ENCODE results near the gene FARS2. TPM values are rescaled to one million over a fixed set of nuclear protein-coding genes. Genes with fewer than 3 reads are reported as not detected.

Gene FARS2
- total and polyA plus RNA-seq, 4 donors: 6.3 to 14.2 (median 10.5) TPM

DNA sequence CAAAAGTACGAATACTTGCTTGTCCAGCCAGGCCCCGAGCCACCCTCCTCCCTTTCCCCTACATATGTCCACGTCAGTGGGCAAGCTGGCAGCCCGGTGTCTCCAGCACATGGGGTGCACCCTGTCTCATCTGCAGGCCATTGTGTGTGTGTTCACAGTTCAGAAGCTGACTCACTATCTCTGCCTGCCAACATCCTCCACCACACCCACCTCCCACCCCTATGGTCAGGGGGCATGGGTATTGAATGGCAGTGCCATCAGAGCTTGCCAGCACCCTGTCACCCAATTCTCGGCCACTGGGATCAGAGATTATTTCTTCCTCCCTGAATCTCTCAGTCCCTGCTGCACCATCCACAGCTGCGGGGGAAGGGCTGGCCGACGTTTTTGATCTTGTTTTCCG, 195.7 kb downstream of the FARS2 start:
- ATAC-seq (ENCODE audit: low FRiP score): no peak
- intact Hi-C loops (cut with DNase I): no loop called here

DNA sequence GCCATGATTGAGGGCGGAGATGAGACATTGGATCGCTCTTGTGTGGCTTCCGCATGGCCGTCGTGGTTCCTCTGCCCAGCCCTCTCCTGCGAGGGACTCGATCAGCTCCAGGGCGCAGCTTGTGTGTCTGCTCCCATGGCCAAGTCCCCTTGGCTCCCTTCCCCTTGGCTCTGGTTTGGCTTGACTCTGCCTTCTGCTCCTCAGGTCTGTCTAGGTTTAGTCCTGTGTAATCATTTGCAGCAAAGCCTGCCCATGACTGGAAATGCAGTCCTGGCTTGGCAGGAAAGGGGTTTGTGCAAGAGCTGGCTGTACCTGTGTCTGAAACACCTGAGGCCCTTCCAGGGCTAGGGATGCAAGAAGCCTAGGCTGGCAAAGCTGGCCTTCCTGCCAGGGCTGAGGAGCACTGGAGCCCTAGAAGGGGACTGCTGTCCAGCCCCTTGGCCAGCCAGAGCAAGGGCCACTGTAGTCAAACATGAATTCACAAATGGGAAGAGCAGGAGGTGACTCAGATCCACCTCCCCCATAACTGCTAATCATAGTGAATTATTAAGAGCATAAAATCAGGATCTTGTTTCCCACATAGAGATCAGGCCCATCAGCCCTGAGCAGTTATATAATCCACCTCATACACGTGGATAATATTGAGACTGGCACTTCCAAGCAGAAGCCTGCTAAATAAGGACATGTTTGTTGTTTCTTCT, 196.8 kb downstream of the FARS2 start:
- peak; percentile 50 for ATAC-seq (ENCODE audit: low FRiP score)

More for the DNA sequence above, 195.7 kb downstream of the FARS2 start:
- Histone ChIP-seq H3K4me1 (ENCODE audit: control insufficient read depth in 1 of 2, insufficient read depth in 2 of 2, low read length in 2 of 2) (no peaks in the 10 kb centered on the region), H3K9me3 (ENCODE audit: control insufficient read depth, low read length) (no peaks in the 10 kb centered on the region), H3K27me3 (ENCODE audit: control insufficient read depth in 1 of 2, insufficient read depth in 2 of 2, low read length in 1 of 2) (no peaks in the 10 kb centered on the region), H3K4me3 (ENCODE audit: low read length in 2 of 2) (no peak overlapping the region), H3K36me3 (ENCODE audit: control insufficient read depth in 1 of 2, insufficient read depth in 2 of 2, low read length in 1 of 2) (no peaks in the 10 kb centered on the region), H3K27ac (ENCODE audit: low read depth in 1 of 2, low read length in 2 of 2) (no peak overlapping the region)
- DNase-seq: no peak
- WGBS, 2 donors: 85 to 89% methylated on average over 9 of the region's 9 CpGs

DNA sequence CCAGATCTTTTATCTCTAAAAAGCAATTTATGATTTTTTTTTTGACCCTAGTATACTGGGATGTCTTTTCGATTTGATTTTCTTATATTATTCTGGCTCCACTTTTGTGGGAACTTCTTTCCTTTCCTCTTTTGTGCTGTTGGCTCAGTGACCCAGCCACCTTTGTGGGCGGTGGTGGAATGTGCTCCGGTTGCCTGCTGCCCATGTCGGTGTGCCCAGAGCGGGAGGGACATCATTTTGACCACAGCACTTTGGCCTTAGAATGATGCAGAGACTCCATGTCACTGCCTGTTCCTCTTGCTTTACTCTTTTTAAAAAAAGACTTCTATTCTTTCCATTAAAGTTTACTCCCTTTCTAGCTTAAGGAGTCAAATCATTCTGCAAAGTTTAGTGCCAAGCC, 198.0 kb downstream of the FARS2 start:
- Histone ChIP-seq H3K9me3 (ENCODE audit: control insufficient read depth, low read length) (no peaks in the 10 kb centered on the region), H3K27me3 (ENCODE audit: control insufficient read depth in 1 of 2, insufficient read depth in 2 of 2, low read length in 1 of 2) (no peaks in the 10 kb centered on the region), H3K4me3 (ENCODE audit: low read length in 2 of 2) (no peak overlapping the region), H3K4me1 (ENCODE audit: control insufficient read depth in 1 of 2, insufficient read depth in 2 of 2, low read length in 2 of 2) (no peaks in the 10 kb centered on the region), H3K27ac (ENCODE audit: low read depth in 1 of 2, low read length in 2 of 2) (no peak overlapping the region), H3K36me3 (ENCODE audit: control insufficient read depth in 1 of 2, insufficient read depth in 2 of 2, low read length in 1 of 2) (no peaks in the 10 kb centered on the region)
- intact Hi-C loops (cut with DNase I): no loop called here
- DNase-seq (no peak), ATAC-seq (ENCODE audit: low FRiP score) (no peak)
- 73 to 76% methylated on average over 5 of the region's 5 CpGs for WGBS, 2 donors

More for the DNA sequence above, 196.8 kb downstream of the FARS2 start:
- intact Hi-C loops (cut with DNase I): no loop called here
- Histone ChIP-seq H3K9me3 (ENCODE audit: control insufficient read depth, low read length) (no peaks in the 10 kb centered on the region), H3K4me3 (ENCODE audit: low read length in 2 of 2) (no peak overlapping the region), H3K4me1 (ENCODE audit: control insufficient read depth in 1 of 2, insufficient read depth in 2 of 2, low read length in 2 of 2) (no peaks in the 10 kb centered on the region), H3K36me3 (ENCODE audit: control insufficient read depth in 1 of 2, insufficient read depth in 2 of 2, low read length in 1 of 2) (no peaks in the 10 kb centered on the region), H3K27ac (ENCODE audit: low read depth in 1 of 2, low read length in 2 of 2) (no peak overlapping the region), H3K27me3 (ENCODE audit: control insufficient read depth in 1 of 2, insufficient read depth in 2 of 2, low read length in 1 of 2) (no peaks in the 10 kb centered on the region)
- 52 to 57% methylated on average over 9 of the region's 9 CpGs for WGBS, 2 donors
- DNase-seq: peak; percentile 48 to 72

DNA sequence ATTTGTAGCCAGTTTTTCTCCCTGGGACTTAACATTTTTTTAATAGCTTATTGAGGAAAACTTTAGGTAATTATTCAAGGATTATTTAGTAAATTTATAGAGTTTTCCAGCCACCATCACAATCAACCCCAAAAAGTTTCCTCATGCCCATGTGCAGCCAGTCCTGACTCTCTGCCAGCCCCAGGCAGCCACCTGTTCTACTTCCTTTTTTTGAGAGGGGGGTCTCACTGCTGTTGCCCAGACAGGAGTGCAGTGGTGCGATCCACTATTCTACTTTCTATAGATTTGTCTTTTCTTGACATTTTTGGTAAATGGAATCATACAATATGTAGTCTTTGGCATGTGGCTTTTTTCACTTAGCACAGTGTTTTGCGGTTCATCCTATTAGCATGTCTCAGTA, 200.1 kb downstream of the FARS2 start:
- Histone ChIP-seq H3K27ac (ENCODE audit: low read depth in 1 of 2, low read length in 2 of 2) (no peak overlapping the region), H3K4me3 (ENCODE audit: low read length in 2 of 2) (no peak overlapping the region), H3K36me3 (ENCODE audit: control insufficient read depth in 1 of 2, insufficient read depth in 2 of 2, low read length in 1 of 2) (no peaks in the 10 kb centered on the region), H3K27me3 (ENCODE audit: control insufficient read depth in 1 of 2, insufficient read depth in 2 of 2, low read length in 1 of 2) (no peaks in the 10 kb centered on the region), H3K9me3 (ENCODE audit: control insufficient read depth, low read length) (no peaks in the 10 kb centered on the region), H3K4me1 (ENCODE audit: control insufficient read depth in 1 of 2, insufficient read depth in 2 of 2, low read length in 2 of 2) (no peaks in the 10 kb centered on the region)
- no peak for ATAC-seq (ENCODE audit: low FRiP score)
- DNase-seq: no peak
- 74 to 98% methylated on average over 2 of the region's 2 CpGs for WGBS, 2 donors
- intact Hi-C loops (cut with DNase I): loop anchor here in 1 of 2 donors (10.0 kb wide), 1 partner anchor 1083 kb away; no protein-coding TSS in a partner anchor

DNA sequence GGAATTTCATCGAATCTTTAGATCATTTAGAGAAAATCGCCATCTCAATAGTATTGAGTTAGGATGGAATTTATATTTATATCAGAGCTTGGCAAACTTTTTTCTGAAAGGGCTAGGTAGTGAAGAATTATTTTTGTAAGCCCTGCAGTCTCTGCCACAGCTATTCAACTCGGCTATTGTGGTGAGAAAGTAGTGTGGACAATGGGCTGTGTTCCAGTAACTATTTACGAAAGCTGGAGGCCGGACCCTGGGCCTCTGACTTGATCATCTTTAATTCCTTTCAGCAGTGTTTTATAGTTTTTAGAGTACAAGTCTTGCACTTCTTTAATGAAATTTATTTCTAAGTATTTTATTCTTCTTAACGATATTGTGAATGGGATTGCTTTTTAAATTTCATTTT, 201.5 kb downstream of the FARS2 start:
- Histone ChIP-seq H3K27ac (ENCODE audit: low read depth in 1 of 2, low read length in 2 of 2) (no peak overlapping the region), H3K4me3 (ENCODE audit: low read length in 2 of 2) (no peak overlapping the region), H3K27me3 (ENCODE audit: control insufficient read depth in 1 of 2, insufficient read depth in 2 of 2, low read length in 1 of 2) (no peaks in the 10 kb centered on the region), H3K9me3 (ENCODE audit: control insufficient read depth, low read length) (no peaks in the 10 kb centered on the region), H3K36me3 (ENCODE audit: control insufficient read depth in 1 of 2, insufficient read depth in 2 of 2, low read length in 1 of 2) (no peaks in the 10 kb centered on the region), H3K4me1 (ENCODE audit: control insufficient read depth in 1 of 2, insufficient read depth in 2 of 2, low read length in 2 of 2) (no peaks in the 10 kb centered on the region)
- intact Hi-C loops (cut with DNase I): loop anchor here in 1 of 2 donors (10.0 kb wide), 1 partner anchor 1082 kb away; no protein-coding TSS in a partner anchor
- WGBS, 2 donors: 89 to 92% methylated on average over 6 of the region's 6 CpGs
- no peak for ATAC-seq (ENCODE audit: low FRiP score)
- no peak for DNase-seq

DNA sequence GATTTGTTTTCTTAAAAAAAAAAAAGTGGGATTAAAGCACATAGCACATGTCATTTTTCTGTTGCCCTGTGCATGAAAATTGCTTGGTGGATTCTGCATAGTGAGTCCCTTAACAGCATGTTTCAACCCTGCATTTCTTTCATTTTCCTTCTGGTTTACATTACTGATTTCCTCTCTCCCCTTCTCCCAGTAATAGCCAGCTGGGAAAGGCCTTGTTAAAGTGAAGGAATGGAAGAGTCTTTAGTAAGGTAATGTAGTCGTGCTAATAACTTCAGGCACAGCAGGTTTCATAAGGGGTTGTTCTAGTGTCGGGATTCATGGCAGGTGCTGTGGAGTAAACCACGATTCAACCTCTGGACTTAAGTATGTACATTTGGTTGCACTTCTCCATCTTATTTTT, 202.4 kb downstream of the FARS2 start:
- Histone ChIP-seq H3K27me3 (ENCODE audit: control insufficient read depth in 1 of 2, insufficient read depth in 2 of 2, low read length in 1 of 2) (no peaks in the 10 kb centered on the region), H3K4me3 (ENCODE audit: low read length in 2 of 2) (no peak overlapping the region), H3K27ac (ENCODE audit: low read depth in 1 of 2, low read length in 2 of 2) (no peak overlapping the region), H3K4me1 (ENCODE audit: control insufficient read depth in 1 of 2, insufficient read depth in 2 of 2, low read length in 2 of 2) (no peaks in the 10 kb centered on the region), H3K9me3 (ENCODE audit: control insufficient read depth, low read length) (no peaks in the 10 kb centered on the region), H3K36me3 (ENCODE audit: control insufficient read depth in 1 of 2, insufficient read depth in 2 of 2, low read length in 1 of 2) (no peaks in the 10 kb centered on the region)
- intact Hi-C loops (cut with DNase I): loop anchor here in 1 of 2 donors (10.0 kb wide), 1 partner anchor 1081 kb away; no protein-coding TSS in a partner anchor
- ATAC-seq (ENCODE audit: low FRiP score) (no peak), DNase-seq (no peak)
- 90 to 96% methylated on average over 3 of the region's 3 CpGs for WGBS, 2 donors

DNA sequence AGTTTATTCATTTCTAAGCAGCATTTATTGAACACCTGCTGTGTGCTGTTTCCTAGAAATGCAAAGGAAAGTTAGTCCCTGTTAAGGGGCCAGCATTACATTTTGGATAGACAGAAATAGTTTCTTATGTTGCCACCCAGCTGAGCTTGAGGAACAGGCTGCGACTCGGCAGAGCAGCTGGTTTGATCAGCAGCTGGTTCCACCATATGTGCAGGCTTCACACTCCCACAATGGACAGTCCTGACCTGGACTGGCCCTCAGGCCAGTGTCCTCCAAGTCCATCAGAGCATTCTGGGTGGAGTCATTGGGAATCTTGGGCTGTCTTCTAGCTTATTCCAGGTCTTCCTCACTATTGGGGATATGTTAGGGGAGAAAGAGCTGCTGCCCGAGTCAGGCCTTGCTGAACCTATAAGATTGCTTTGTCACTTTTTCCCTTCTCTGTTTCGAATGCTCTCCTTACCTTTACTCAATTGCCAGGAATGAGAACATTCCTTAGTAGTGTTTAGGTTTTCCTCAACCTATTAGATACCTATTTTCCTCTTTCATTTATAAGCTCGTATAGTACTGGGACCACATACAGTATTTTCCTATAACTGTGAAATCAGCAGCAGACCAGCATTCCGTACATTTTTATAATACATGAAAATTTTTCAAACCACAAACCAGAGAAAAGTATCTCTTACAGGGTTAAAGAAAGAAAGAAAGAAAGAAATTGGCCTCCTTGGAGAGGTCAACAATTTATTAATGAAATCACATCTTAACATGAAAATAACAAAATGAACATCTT, 203.0 kb downstream of the FARS2 start:
- 93 to 94% methylated on average over 6 of the region's 6 CpGs for WGBS, 2 donors
- no peak overlapping the region for H3K27ac ChIP-seq (ENCODE audit: low read depth in 1 of 2, low read length in 2 of 2)
- intact Hi-C loops (cut with DNase I): loop anchor here in 1 of 2 donors (10.0 kb wide), 1 partner anchor 1081 kb away; no protein-coding TSS in a partner anchor
- no peaks in the 10 kb centered on the region for H3K4me1 ChIP-seq (ENCODE audit: control insufficient read depth in 1 of 2, insufficient read depth in 2 of 2, low read length in 2 of 2)
- no peaks in the 10 kb centered on the region for H3K27me3 ChIP-seq (ENCODE audit: control insufficient read depth in 1 of 2, insufficient read depth in 2 of 2, low read length in 1 of 2)
- ATAC-seq (ENCODE audit: low FRiP score): no peak
- no peak overlapping the region for H3K4me3 ChIP-seq (ENCODE audit: low read length in 2 of 2)
- DNase-seq: no peak
- H3K36me3 ChIP-seq (ENCODE audit: control insufficient read depth in 1 of 2, insufficient read depth in 2 of 2, low read length in 1 of 2): no peaks in the 10 kb centered on the region
- no peaks in the 10 kb centered on the region for H3K9me3 ChIP-seq (ENCODE audit: control insufficient read depth, low read length)

DNA sequence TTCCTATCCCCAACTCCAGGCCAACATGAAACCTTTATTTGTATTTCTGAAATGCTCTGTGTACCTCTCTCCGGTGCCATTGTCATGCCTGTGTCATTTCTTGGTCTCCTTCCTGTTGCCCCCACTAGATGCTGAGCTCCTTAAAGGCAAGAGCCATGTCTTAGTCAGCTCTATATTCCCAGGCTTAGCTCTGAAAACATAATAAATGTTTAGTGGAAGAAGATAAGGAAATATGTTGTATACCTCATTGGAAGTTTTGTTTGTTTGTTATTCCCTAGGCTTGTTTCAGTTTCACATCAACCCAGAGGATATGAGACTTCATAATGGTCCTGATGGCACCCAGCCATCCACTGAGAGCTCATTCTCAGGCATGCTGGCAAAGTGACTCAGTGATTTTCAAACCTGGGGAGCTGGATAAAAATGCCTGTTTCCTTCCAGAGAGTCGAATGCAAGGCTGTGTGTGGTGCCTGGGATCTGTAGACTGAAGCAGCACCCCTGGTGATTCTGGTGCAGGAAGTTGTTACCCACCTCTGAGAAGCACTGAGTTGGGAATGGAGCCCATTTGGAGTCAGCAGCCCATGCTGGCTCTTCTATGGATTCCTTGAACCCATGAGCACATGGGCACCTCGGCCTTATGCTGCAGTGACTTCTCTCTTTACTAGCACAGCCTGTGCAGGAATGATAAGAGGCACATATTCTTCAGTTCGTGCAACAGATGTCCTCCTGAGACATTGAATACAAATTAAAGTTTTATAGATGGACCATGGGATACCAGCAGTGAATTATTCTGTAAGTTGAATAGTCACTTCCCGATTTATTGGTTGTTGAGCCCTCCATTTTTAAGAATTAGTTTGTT, 205.2 kb downstream of the FARS2 start:
- intact Hi-C loops (cut with DNase I): loop anchor here in 1 of 2 donors (10.0 kb wide), 1 partner anchor 1078 kb away; no protein-coding TSS in a partner anchor
- Histone ChIP-seq H3K4me3 (ENCODE audit: low read length in 2 of 2) (no peak overlapping the region), H3K9me3 (ENCODE audit: control insufficient read depth, low read length) (no peaks in the 10 kb centered on the region), H3K27me3 (ENCODE audit: control insufficient read depth in 1 of 2, insufficient read depth in 2 of 2, low read length in 1 of 2) (no peaks in the 10 kb centered on the region), H3K27ac (ENCODE audit: low read depth in 1 of 2, low read length in 2 of 2) (no peak overlapping the region), H3K36me3 (ENCODE audit: control insufficient read depth in 1 of 2, insufficient read depth in 2 of 2, low read length in 1 of 2) (no peaks in the 10 kb centered on the region), H3K4me1 (ENCODE audit: control insufficient read depth in 1 of 2, insufficient read depth in 2 of 2, low read length in 2 of 2) (no peaks in the 10 kb centered on the region)
- ATAC-seq (ENCODE audit: low FRiP score) (no peak), DNase-seq (no peak)
- WGBS, 2 donors: 88 to 89% methylated on average over 5 of the region's 5 CpGs
